GM15510 (cell line): ENCODE results near the gene CDK6.

Experiments
- POLR2A ChIP-seq: IDR thresholded peaks from 3 replicates; pipeline ENCODE4 v1.6.1; 2011; ENCODE audit warnings: borderline replicate concordance; ENCODE audit not compliant: insufficient read length; ENCODE audit errors: extremely low read depth

The CDK6 gene

GRCh38 chr7:92823042-92823441 lies 13.3 kb downstream of the CDK6 start:
- no peak for TF ChIP-seq POLR2A

GRCh38 chr7:92820191-92820590 lies 16.2 kb downstream of the CDK6 start:
- TF ChIP-seq POLR2A = no peak

GRCh38 chr7:92817398-92817797 lies 19.0 kb downstream of the CDK6 start:
- TF ChIP-seq POLR2A = no peak

- no peak for TF ChIP-seq POLR2A
Observed at GRCh38 chr7:92815412-92815811, 21.0 kb downstream of the CDK6 start.

- no peak for TF ChIP-seq POLR2A
Observed at GRCh38 chr7:92813390-92814024, 22.9 kb downstream of the CDK6 start.

- TF ChIP-seq POLR2A = no peak
Observed at GRCh38 chr7:92811158-92811557, 25.2 kb downstream of the CDK6 start.

- no peak for TF ChIP-seq POLR2A
Observed at GRCh38 chr7:92809760-92810573, 26.4 kb downstream of the CDK6 start.

- no peak for TF ChIP-seq POLR2A
Observed at GRCh38 chr7:92809397-92809759, 27.0 kb downstream of the CDK6 start.

- no peak for TF ChIP-seq POLR2A
Observed at GRCh38 chr7:92808635-92809034, 27.7 kb downstream of the CDK6 start.

GRCh38 chr7:92808006-92808405 lies 28.4 kb downstream of the CDK6 start:
- no peak for TF ChIP-seq POLR2A

- TF ChIP-seq POLR2A = no peak
Observed at GRCh38 chr7:92806496-92806895, 29.9 kb downstream of the CDK6 start.

- TF ChIP-seq POLR2A = no peak
Observed at GRCh38 chr7:92802406-92802805, 34.0 kb downstream of the CDK6 start.

GRCh38 chr7:92799446-92800211 lies 36.7 kb downstream of the CDK6 start:
- TF ChIP-seq POLR2A = no peak

GRCh38 chr7:92798517-92799249 lies 37.7 kb downstream of the CDK6 start:
- no peak for TF ChIP-seq POLR2A

GRCh38 chr7:92797693-92798092 lies 38.7 kb downstream of the CDK6 start:
- TF ChIP-seq POLR2A = no peak
